HepG2 (cell line): ENCODE results near the gene TPBGL. TPM values are rescaled to one million over a fixed set of nuclear protein-coding genes. Genes with fewer than 3 reads are reported as not detected.

Source experiments
- ATAC-seq: fragments of 200-7000 bp; cut with Tn5 transposase; 3 replicates; pipeline ENCODE4 v1.9.1; 2020; ENCODE audit warnings: mild to moderate bottlenecking, moderate library complexity
- BruUV-seq: library from RNA; stranded (reverse); fragments of 400-500 nt; replicated peaks from 2 replicates; lab custom pipeline; 2021; lab: Mats Ljungman, UMichigan
- CTCF ChIA-PET: fragments of 300-600 bp; formaldehyde crosslinking; extraction: SDS; loops from one replicate; lab custom pipeline; 2021; ENCODE audit warnings: low total read pairs, inconsistent platforms, low intra/inter-chr PET ratio; lab: Yijun Ruan, JAX
- POLR2A ChIA-PET: fragments of 350-600 bp; sonication (Branson Sonifier 250); formaldehyde crosslinking; loops from one replicate; lab custom pipeline; 2020; ENCODE audit warnings: antibody characterized with exemption, inconsistent platforms; lab: Yijun Ruan, JAX
- DNase-seq: peaks from one replicate; pipeline ENCODE4 v3.0.0-alpha.2; 2015; ENCODE audit warnings: low spot score
- FAIRE-seq: peaks from 3 replicates; lab custom pipeline; 2011; peaks lifted over from hg19 to GRCh38; lab: Jason Lieb, UNC
- H2AFZ ChIP-seq: one replicate; pipeline ENCODE4 v1.6.1; 2011; ENCODE audit warnings: low read length, inconsistent platforms
- H3K27ac ChIP-seq: fragments of 300-600 bp; 3 replicates; pipeline ENCODE4 v1.8.0; 2011; ENCODE audit warnings: mixed run types, mild to moderate bottlenecking, mixed read lengths, low read length, inconsistent platforms; ENCODE audit not compliant: insufficient read depth; ENCODE audit errors: extremely low read length
- H3K27me3 ChIP-seq, 2 experiments: fragments of 200-600 bp in 1 of 2; 2 replicates in 1 of 2; 3 replicates in 1 of 2; pipeline versions ENCODE4 v1.6.0 to v1.8.0; 2011; ENCODE audit warnings: low read length in 2 of 2, mild to moderate bottlenecking in 2 of 2, moderate library complexity in 2 of 2, inconsistent platforms in 1 of 2; ENCODE audit not compliant: insufficient read depth in 2 of 2, control insufficient read depth in 1 of 2
- H3K36me3 ChIP-seq, 2 experiments: fragments of 200-600 bp in 1 of 2; replicated peaks in 1 of 2; 2 replicates in 1 of 2; 3 replicates in 1 of 2; pipeline versions ENCODE4 v1.5.1 to v1.8.0; 2011; ENCODE audit warnings: low read length in 2 of 2, inconsistent platforms in 1 of 2; ENCODE audit not compliant: insufficient read depth in 2 of 2, control insufficient read depth in 1 of 2
- H3K4me1 ChIP-seq: 2 replicates; pipeline ENCODE4 v1.5.1; 2012; ENCODE audit warnings: low read length, inconsistent platforms; ENCODE audit not compliant: insufficient read depth
- H3K4me2 ChIP-seq: 2 replicates; pipeline ENCODE4 v1.6.0; 2011; ENCODE audit warnings: low read depth, low read length, inconsistent platforms
- H3K4me3 ChIP-seq, 3 experiments: fragments of 200-600 bp in 1 of 3; sonication (generic), shearing (Covaris generic) in 1 of 3; replicated peaks in 1 of 3; 2 replicates each; pipeline ENCODE4 v1.5.1; 2011 to 2016; ENCODE audit warnings: low read length in 3 of 3, inconsistent platforms in 2 of 3, low read depth in 2 of 3, mild to moderate bottlenecking in 2 of 3, control low read depth in 1 of 3, mixed read lengths in 1 of 3; ENCODE audit not compliant: insufficient read depth in 1 of 3
- H3K79me2 ChIP-seq: one replicate; pipeline ENCODE4 v1.6.1; 2011; ENCODE audit warnings: low read length, inconsistent platforms; ENCODE audit not compliant: insufficient read depth
- H3K9ac ChIP-seq: 2 replicates; pipeline ENCODE4 v1.6.0; 2011; ENCODE audit warnings: mild to moderate bottlenecking, low read depth, low read length, inconsistent platforms; ENCODE audit not compliant: insufficient read depth
- H3K9me3 ChIP-seq: 2 replicates; pipeline ENCODE4 v1.5.1; 2012; ENCODE audit warnings: mild to moderate bottlenecking, low read length
- H4K20me1 ChIP-seq: 2 replicates; pipeline ENCODE4 v1.6.0; 2011; ENCODE audit warnings: inconsistent platforms, mild to moderate bottlenecking, low read length, moderate library complexity; ENCODE audit not compliant: insufficient read depth
- CREB1 ChIP-seq, 2 experiments: fragments of 450-650 bp in 1 of 2; IDR thresholded peaks; 2 replicates each; pipeline ENCODE4 v1.6.1; 2016 to 2017; ENCODE audit warnings: control low read depth in 1 of 2, mild to moderate bottlenecking in 1 of 2, missing compliant biosample characterization in 1 of 2, missing genetic modification characterization in 1 of 2
- ZNF24 ChIP-seq: fragments of 450-650 bp; IDR thresholded peaks from 2 replicates; pipeline ENCODE4 v1.6.1; 2017; ENCODE audit warnings: antibody characterized with exemption, mild to moderate bottlenecking
- ZNF260 ChIP-seq: sonication (generic); formaldehyde crosslinking; IDR thresholded peaks from 2 replicates; pipeline ENCODE4 v1.4.0; 2020; ENCODE audit warnings: missing genetic modification reagents, low read depth, mild to moderate bottlenecking, borderline replicate concordance
- WGBS: methylation state at CpG from one replicate; pipeline ENCODE4 v1.1.6; 2017; ENCODE audit warnings: low lambda C conversion rate; 5-methylcytosine and 5-hydroxymethylcytosine counted together
- in situ Hi-C: cut with HindIII; loops from 2 replicates; pipeline ENCODE4 v1.10.0; 2017; ENCODE audit warnings: low pct_unique_long_range_greater_than_20kb; ENCODE audit not compliant: extremely low pct_ligation_motif_present
- intact Hi-C: fragments of 100-400 bp; cut with micrococcal nuclease; formaldehyde crosslinking; loops from one replicate; pipeline ENCODE4 v1.10.0; 2022; ENCODE audit not compliant: unreplicated experiment
- polyA plus RNA-seq, 8 experiments: library from polyadenylated mRNA; depleted of rRNA in 3 of 8; stranded (reverse) in 7 of 8; unstranded in 1 of 8; fragments of >200 nt; fragmentation: Illumina TruSeq in 4 of 8; extraction: Trizol in 4 of 8; gene quantifications; 2 replicates each; pipeline versions ENCODE4 v1.2.1 to v1.2.3, GENCODE V29; 2011 to 2016; ENCODE audit warnings: low read depth in 4 of 8, missing spikeins in 1 of 8, mixed read lengths in 1 of 8; ENCODE audit not compliant: insufficient read depth in 1 of 8
- total RNA-seq, 5 experiments: library from RNA; depleted of rRNA; stranded (reverse); fragments of >200 nt; fragmentation: Illumina TruSeq; extraction: Trizol; gene quantifications; 2 replicates each; pipeline ENCODE4 v1.2.3, GENCODE V29; 2016; ENCODE audit warnings: low read depth in 1 of 5
- TF ChIP-seq, protein P1 (sequence below): sonication (generic); formaldehyde crosslinking; IDR thresholded peaks from 2 replicates; pipeline ENCODE4 v1.9.0; 2022; ENCODE audit warnings: low read depth, missing genetic modification reagents
- TF ChIP-seq, protein P2 (sequence below): sonication (generic); formaldehyde crosslinking; IDR thresholded peaks from 2 replicates; pipeline ENCODE4 v1.4.0; 2020; ENCODE audit warnings: missing genetic modification reagents

Gene TPBGL
- total and polyA plus RNA-seq, 2 of the 13 experiments (the other 11 are each of a cell fraction or from before 2014, with no cell fraction given), result not detected

DNA sequence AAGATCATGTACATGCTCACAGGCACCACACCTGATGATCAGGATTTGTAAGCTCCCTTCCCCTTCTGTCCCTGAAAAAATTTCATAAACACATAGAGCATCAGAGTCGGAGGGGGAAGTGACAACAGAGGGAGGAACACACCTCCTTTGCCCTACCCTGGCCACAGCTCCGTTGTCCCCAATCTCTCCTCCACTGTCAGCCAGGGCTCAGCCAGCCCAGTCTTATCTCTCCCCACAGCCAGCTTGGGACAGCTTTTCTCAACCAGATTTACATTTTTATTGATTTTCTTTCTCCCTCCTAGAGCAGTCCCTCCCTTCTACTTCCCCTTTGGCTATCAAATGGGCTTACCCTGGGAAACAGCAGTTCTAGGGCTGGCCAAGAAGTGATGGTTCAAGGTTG lies 32.1 kb upstream of the TPBGL start (continued):
- TF ChIP-seq, protein P1, sequence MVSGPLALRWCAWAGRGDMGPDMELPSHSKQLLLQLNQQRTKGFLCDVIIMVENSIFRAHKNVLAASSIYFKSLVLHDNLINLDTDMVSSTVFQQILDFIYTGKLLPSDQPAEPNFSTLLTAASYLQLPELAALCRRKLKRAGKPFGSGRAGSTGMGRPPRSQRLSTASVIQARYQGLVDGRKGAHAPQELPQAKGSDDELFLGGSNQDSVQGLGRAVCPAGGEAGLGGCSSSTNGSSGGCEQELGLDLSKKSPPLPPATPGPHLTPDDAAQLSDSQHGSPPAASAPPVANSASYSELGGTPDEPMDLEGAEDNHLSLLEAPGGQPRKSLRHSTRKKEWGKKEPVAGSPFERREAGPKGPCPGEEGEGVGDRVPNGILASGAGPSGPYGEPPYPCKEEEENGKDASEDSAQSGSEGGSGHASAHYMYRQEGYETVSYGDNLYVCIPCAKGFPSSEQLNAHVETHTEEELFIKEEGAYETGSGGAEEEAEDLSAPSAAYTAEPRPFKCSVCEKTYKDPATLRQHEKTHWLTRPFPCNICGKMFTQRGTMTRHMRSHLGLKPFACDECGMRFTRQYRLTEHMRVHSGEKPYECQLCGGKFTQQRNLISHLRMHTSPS, result no peak
- TF ChIP-seq ZNF260 (CRISPR knock-in tag), result no peak
- TF ChIP-seq, protein P2, sequence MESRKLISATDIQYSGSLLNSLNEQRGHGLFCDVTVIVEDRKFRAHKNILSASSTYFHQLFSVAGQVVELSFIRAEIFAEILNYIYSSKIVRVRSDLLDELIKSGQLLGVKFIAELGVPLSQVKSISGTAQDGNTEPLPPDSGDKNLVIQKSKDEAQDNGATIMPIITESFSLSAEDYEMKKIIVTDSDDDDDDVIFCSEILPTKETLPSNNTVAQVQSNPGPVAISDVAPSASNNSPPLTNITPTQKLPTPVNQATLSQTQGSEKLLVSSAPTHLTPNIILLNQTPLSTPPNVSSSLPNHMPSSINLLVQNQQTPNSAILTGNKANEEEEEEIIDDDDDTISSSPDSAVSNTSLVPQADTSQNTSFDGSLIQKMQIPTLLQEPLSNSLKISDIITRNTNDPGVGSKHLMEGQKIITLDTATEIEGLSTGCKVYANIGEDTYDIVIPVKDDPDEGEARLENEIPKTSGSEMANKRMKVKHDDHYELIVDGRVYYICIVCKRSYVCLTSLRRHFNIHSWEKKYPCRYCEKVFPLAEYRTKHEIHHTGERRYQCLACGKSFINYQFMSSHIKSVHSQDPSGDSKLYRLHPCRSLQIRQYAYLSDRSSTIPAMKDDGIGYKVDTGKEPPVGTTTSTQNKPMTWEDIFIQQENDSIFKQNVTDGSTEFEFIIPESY (CRISPR knock-in tag), result no peak

DNA sequence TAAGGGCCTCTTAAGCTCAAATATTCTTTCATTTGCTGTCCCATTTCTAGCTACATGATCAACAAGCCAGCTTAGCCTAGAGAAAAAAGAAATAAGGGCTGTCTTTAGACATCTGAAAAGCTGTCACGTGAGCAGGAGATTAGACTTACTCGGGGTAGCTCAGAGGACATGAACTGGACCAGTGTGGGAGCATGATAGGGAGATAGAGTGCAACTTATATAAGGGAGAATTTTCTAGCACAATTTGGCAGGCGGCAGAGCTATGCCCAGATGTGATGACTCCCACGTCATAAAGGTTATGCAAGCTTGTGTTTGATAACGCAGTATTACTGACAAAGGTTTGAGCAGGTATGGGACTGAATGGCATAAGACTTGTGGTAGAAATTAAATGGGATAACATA lies 28.2 kb upstream of the TPBGL start:
- H3K27me3 ChIP-seq, result 0 out of 5 replicates have a peak, but pooled peaks cover 0 to 3% of the 10 kb centered on the region in 2 experiments
- H3K36me3 ChIP-seq, result no peaks in the 10 kb centered on the region
- no peaks in the 10 kb centered on the region for H4K20me1 ChIP-seq
- no peaks in the 10 kb centered on the region for H3K79me2 ChIP-seq
- in situ Hi-C loops (loop anchor here (5.0 kb wide), 1 partner anchor 35 kb away; no protein-coding TSS in a partner anchor), intact Hi-C loops (no loop called here)
- H2AFZ ChIP-seq, result no peak overlapping the region
- TF ChIP-seq ZNF24, result no peak
- TF ChIP-seq CREB1 (IDR thresholded peaks at IDR 0.05), result 0 out of 2 replicates have a peak, but pooled peaks have one; percentile 40
- TF ChIP-seq CREB1 (CRISPR knock-in tag; IDR thresholded peaks at IDR 0.05), result no peak
- H3K9me3 ChIP-seq, result no peaks in the 10 kb centered on the region
- H3K4me3 ChIP-seq, result no peak overlapping the region
- ATAC-seq (no peak), DNase-seq (no peak), FAIRE-seq (no peak)
- no peaks in the 10 kb centered on the region for H3K4me1 ChIP-seq
- H3K27ac ChIP-seq, result no peak overlapping the region
- ChIA-PET CTCF (no interaction called here), POLR2A (no interaction called here)
- WGBS, result under 1% methylated on average over 5 of the region's 5 CpGs
- BruUV-seq, result no TSS peak
- H3K9ac ChIP-seq, result no peak overlapping the region
- no peak overlapping the region for H3K4me2 ChIP-seq
